H9 (cell line): ENCODE results near the gene LCN2. TPM values are rescaled to one million over a fixed set of nuclear protein-coding genes. Genes with fewer than 3 reads are reported as not detected.

Source experiments
- DNase-seq: peaks from one replicate; pipeline ENCODE4 v3.0.0-alpha.2; 2017
- H2AFZ ChIP-seq: one replicate; pipeline ENCODE4 v1.6.1; 2013; ENCODE audit warnings: mild to moderate bottlenecking, low read length, control low read depth, moderate library complexity
- H2AK5ac ChIP-seq: 2 replicates; pipeline ENCODE4 v1.6.1; 2013; ENCODE audit warnings: low read length, control low read depth, mixed read lengths; ENCODE audit not compliant: insufficient read length
- H2BK120ac ChIP-seq: one replicate; pipeline ENCODE4 v1.6.1; 2013; ENCODE audit warnings: low read depth, mild to moderate bottlenecking, low read length, control low read depth, inconsistent platforms; ENCODE audit not compliant: poor library complexity, severe bottlenecking
- H2BK12ac ChIP-seq: 2 replicates; pipeline ENCODE4 v1.6.1; 2013; ENCODE audit warnings: low read length, control low read depth, mixed read lengths, low read depth; ENCODE audit not compliant: insufficient read length
- H2BK15ac ChIP-seq: 2 replicates; pipeline ENCODE4 v1.6.1; 2013; ENCODE audit warnings: low read depth, low read length, control low read depth
- H2BK20ac ChIP-seq: one replicate; pipeline ENCODE4 v1.6.1; 2013; ENCODE audit warnings: low read depth, mild to moderate bottlenecking, low read length, control low read depth, inconsistent platforms; ENCODE audit not compliant: poor library complexity, severe bottlenecking
- H2BK5ac ChIP-seq: 2 replicates; pipeline ENCODE4 v1.6.1; 2013; ENCODE audit warnings: low read length, control low read depth, mixed read lengths; ENCODE audit not compliant: insufficient read length
- H3K14ac ChIP-seq: 2 replicates; pipeline ENCODE4 v1.6.1; 2013; ENCODE audit warnings: low read length, control low read depth; ENCODE audit not compliant: insufficient read depth
- H3K18ac ChIP-seq: 2 replicates; pipeline ENCODE4 v1.6.1; 2013; ENCODE audit warnings: low read depth, mild to moderate bottlenecking, mixed read lengths, low read length, control low read depth; ENCODE audit not compliant: insufficient read length
- H3K23ac ChIP-seq: 2 replicates; pipeline ENCODE4 v1.6.1; 2013; ENCODE audit warnings: low read length, control low read depth, mixed read lengths, low read depth; ENCODE audit not compliant: insufficient read length
- H3K23me2 ChIP-seq: 2 replicates; pipeline ENCODE4 v1.6.1; 2013; ENCODE audit warnings: low read depth, mild to moderate bottlenecking, mixed read lengths, low read length, control low read depth; ENCODE audit not compliant: insufficient read length, poor library complexity, severe bottlenecking
- H3K27ac ChIP-seq: 2 replicates; pipeline ENCODE4 v1.5.1; 2013; ENCODE audit warnings: low read length, control low read depth, mixed read lengths, low read depth; ENCODE audit not compliant: insufficient read length
- H3K27me3 ChIP-seq: 2 replicates; pipeline ENCODE4 v1.6.1; 2013; ENCODE audit warnings: low read length, control low read depth, inconsistent platforms; ENCODE audit not compliant: insufficient read depth
- H3K4ac ChIP-seq: 2 replicates; pipeline ENCODE4 v1.6.1; 2013; ENCODE audit warnings: low read depth, mild to moderate bottlenecking, control low read depth, inconsistent platforms, low read length, moderate library complexity
- H3K4me1 ChIP-seq: 2 replicates; pipeline ENCODE4 v1.6.1; 2013; ENCODE audit warnings: low read length, control low read depth, inconsistent platforms; ENCODE audit not compliant: insufficient read depth
- H3K4me2 ChIP-seq: 2 replicates; pipeline ENCODE4 v1.6.1; 2013; ENCODE audit warnings: low read length, control low read depth, mixed read lengths; ENCODE audit not compliant: insufficient read length, insufficient read depth
- H3K56ac ChIP-seq: 2 replicates; pipeline ENCODE4 v1.6.1; 2013; ENCODE audit warnings: low read depth, mild to moderate bottlenecking, mixed read lengths, low read length, control low read depth; ENCODE audit not compliant: insufficient read length
- H3K79me1 ChIP-seq: 2 replicates; pipeline ENCODE4 v1.6.1; 2013; ENCODE audit warnings: low read depth, mild to moderate bottlenecking, moderate library complexity, low read length, control low read depth, inconsistent platforms; ENCODE audit not compliant: insufficient read depth, poor library complexity, severe bottlenecking
- H3K79me2 ChIP-seq: 2 replicates; pipeline ENCODE4 v1.6.1; 2013; ENCODE audit warnings: low read length, control low read depth, inconsistent platforms; ENCODE audit not compliant: insufficient read depth
- H3K9ac ChIP-seq: 2 replicates; pipeline ENCODE4 v1.6.1; 2013; ENCODE audit warnings: low read length, control low read depth, mixed read lengths; ENCODE audit not compliant: insufficient read length; ENCODE audit errors: extremely low read depth
- H3K9me3 ChIP-seq: one replicate; pipeline ENCODE4 v1.6.1; 2013; ENCODE audit warnings: low read depth, low read length, inconsistent platforms; ENCODE audit not compliant: control insufficient read depth
- H3T11ph ChIP-seq: one replicate; pipeline ENCODE4 v1.6.1; 2013; ENCODE audit warnings: mild to moderate bottlenecking, low read length, control low read depth, inconsistent platforms
- H4K20me1 ChIP-seq: one replicate; pipeline ENCODE4 v1.6.1; 2013; ENCODE audit not compliant: control insufficient read depth, insufficient read length, insufficient read depth
- H4K5ac ChIP-seq: 2 replicates; pipeline ENCODE4 v1.6.1; 2013; ENCODE audit warnings: low read depth, mild to moderate bottlenecking, mixed read lengths, low read length, control low read depth; ENCODE audit not compliant: insufficient read length
- H4K8ac ChIP-seq: replicated peaks from 2 replicates; pipeline ENCODE4 v1.6.1; 2013; ENCODE audit warnings: low read length, control low read depth, mixed read lengths, low read depth; ENCODE audit not compliant: insufficient read length
- H4K91ac ChIP-seq: 2 replicates; pipeline ENCODE4 v1.6.1; 2013; ENCODE audit warnings: low read depth, mild to moderate bottlenecking, moderate library complexity, mixed read lengths, low read length, control low read depth; ENCODE audit not compliant: insufficient read length
- H3K27ac Mint-ChIP-seq, 3 experiments: 2 replicates in 2 of 3; 3 replicates in 1 of 3; pipeline ENCODE4 v1.8.0; 2020 to 2021; ENCODE audit warnings: mixed read lengths in 3 of 3, mild to moderate bottlenecking in 1 of 3, moderate library complexity in 1 of 3
- H3K27me3 Mint-ChIP-seq: 2 replicates; pipeline ENCODE4 v1.8.0; 2021; ENCODE audit warnings: low read depth, mild to moderate bottlenecking, moderate library complexity, mixed read lengths
- H3K36me3 Mint-ChIP-seq, 3 experiments: 2 replicates in 2 of 3; 3 replicates in 1 of 3; pipeline ENCODE4 v1.8.0; 2020 to 2021; ENCODE audit warnings: low read depth in 3 of 3, mixed read lengths in 3 of 3; ENCODE audit not compliant: insufficient read depth in 1 of 3
- H3K4me1 Mint-ChIP-seq, 2 experiments: 2 replicates each; pipeline ENCODE4 v1.8.0; 2020; ENCODE audit warnings: mixed read lengths in 2 of 2
- H3K4me3 Mint-ChIP-seq, 2 experiments: 2 replicates in 1 of 2; 3 replicates in 1 of 2; pipeline ENCODE4 v1.8.0; 2020 to 2021; ENCODE audit warnings: mild to moderate bottlenecking in 2 of 2, mixed read lengths in 2 of 2, moderate library complexity in 1 of 2
- H3K9me3 Mint-ChIP-seq, 2 experiments: 2 replicates in 1 of 2; 3 replicates in 1 of 2; pipeline ENCODE4 v1.8.0; 2020; ENCODE audit warnings: mild to moderate bottlenecking in 2 of 2, mixed read lengths in 2 of 2, moderate library complexity in 1 of 2
- WGBS: extraction: QIAGEN DNeasy Blood & Tissue Kit; methylation state at CpG from one replicate; pipeline ENCODE4 v1.1.7; 2013; ENCODE audit warnings: missing lambda C conversion rate, low lambda C conversion rate, mixed read lengths; ENCODE audit not compliant: insufficient read length; ENCODE audit errors: extremely low coverage; 5-methylcytosine and 5-hydroxymethylcytosine counted together
- total RNA-seq: library from RNA; stranded (reverse); gene quantifications from 2 replicates; pipeline ENCODE4 v1.2.1, GENCODE V29; 2021
- TF ChIP-seq, protein P1 (sequence below): fragments of 200-600 bp; sonication (generic); conservative IDR thresholded peaks from 3 replicates; pipeline ENCODE4 v1.8.0; 2021; ENCODE audit warnings: antibody characterized with exemption, mild to moderate bottlenecking

Gene LCN2
- total RNA-seq, 1 experiment from 2014 or later: not detected

DNA sequence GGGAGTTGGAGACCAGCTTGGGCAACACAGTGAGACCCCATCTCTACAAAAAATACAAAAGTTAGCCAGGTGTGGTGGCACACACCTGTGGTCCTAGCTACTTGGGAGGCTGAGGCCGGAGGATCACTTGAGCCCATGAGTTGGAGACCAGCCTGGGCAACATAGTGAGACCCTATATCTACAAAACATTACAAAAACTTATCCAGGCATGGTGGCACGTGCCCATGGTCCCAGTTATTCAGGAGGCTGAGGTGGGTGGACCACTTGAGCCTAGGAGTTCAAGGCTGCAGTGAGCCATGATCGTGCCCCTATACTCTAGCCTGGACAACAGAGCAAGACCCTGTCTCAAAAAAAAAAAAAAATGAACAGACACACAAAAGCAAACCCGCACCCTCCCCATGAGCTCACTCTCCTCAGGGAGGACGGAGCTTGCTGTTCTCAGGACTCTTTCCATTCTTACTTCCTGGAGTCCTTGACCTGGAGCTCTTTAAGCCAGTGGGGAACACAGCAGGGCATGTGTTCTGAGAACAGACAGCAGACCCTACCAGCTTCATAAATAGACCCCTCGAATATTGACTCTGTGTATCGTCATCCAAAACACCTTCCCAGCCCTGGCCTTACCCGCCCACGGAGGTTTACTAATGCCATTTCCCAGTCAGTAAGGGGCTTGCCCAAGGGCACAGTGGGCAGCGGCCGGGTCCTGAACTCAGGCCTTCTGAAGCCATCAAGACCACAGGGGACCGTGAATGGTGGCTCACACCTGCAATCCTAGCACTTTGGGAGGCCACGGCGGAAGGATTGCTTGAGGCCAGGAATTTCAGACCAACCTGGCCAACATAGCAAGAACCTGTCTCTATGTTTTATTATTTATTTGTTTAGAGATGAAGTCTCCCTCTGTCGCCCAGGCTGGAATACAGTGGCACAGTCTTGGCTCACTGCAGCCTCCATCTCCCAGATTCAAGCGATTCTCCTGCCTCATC lies 32.9 kb upstream of the LCN2 start:
- Histone ChIP-seq H2AFZ (no peak overlapping the region), H4K5ac (no peak overlapping the region), H3T11ph (no peak overlapping the region), H2BK120ac (no peak overlapping the region), H4K91ac (no peak overlapping the region), H2BK20ac (no peak overlapping the region), H2BK12ac (no peak overlapping the region), H3K9me3 (no peaks in the 10 kb centered on the region), H3K79me1 (no peaks in the 10 kb centered on the region), H3K4ac (no peak overlapping the region), H3K27me3 (no peaks in the 10 kb centered on the region), H2BK15ac (no peak overlapping the region), H2AK5ac (no peak overlapping the region), H4K8ac (no peak overlapping the region), H3K23ac (no peak overlapping the region), H4K20me1 (no peaks in the 10 kb centered on the region), H3K18ac (no peak overlapping the region), H3K27ac (no peak overlapping the region), H3K4me1 (no peaks in the 10 kb centered on the region), H3K9ac (no peak overlapping the region), H3K56ac (no peak overlapping the region), H3K4me2 (no peak overlapping the region), H3K23me2 (no peaks in the 10 kb centered on the region), H3K79me2 (no peaks in the 10 kb centered on the region), H2BK5ac (no peak overlapping the region), H3K14ac (no peak overlapping the region)
- Mint-ChIP-seq H3K27me3 (no peaks in the 10 kb centered on the region), H3K4me3 (no peak overlapping the region; a peak in 1 of 5 replicates), H3K9me3 (peaks cover 0 to 3% of the 10 kb centered on the region in 2 experiments; a peak in 1 of 5 replicates), H3K36me3 (peaks cover 10 to 53% (median 12%) of the 10 kb centered on the region in 3 experiments; a peak in 6 of 7 replicates), H3K27ac (no peak overlapping the region), H3K4me1 (peaks cover 8 to 11% of the 10 kb centered on the region in 2 experiments; a peak in 3 of 4 replicates)
- TF ChIP-seq, protein P1, sequence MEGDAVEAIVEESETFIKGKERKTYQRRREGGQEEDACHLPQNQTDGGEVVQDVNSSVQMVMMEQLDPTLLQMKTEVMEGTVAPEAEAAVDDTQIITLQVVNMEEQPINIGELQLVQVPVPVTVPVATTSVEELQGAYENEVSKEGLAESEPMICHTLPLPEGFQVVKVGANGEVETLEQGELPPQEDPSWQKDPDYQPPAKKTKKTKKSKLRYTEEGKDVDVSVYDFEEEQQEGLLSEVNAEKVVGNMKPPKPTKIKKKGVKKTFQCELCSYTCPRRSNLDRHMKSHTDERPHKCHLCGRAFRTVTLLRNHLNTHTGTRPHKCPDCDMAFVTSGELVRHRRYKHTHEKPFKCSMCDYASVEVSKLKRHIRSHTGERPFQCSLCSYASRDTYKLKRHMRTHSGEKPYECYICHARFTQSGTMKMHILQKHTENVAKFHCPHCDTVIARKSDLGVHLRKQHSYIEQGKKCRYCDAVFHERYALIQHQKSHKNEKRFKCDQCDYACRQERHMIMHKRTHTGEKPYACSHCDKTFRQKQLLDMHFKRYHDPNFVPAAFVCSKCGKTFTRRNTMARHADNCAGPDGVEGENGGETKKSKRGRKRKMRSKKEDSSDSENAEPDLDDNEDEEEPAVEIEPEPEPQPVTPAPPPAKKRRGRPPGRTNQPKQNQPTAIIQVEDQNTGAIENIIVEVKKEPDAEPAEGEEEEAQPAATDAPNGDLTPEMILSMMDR: no peak
- no CpG with 5 or more reads among the region's 16 CpGs for WGBS
- DNase-seq: no peak
